Peyer's patch (tissue), 4 donors: ENCODE data around the gene CREB3L4.

Source experiments
- POLR2A ChIP-seq, 2 donors: fragments of 450-650 bp; IDR thresholded peaks; one replicate each; pipeline ENCODE4 v1.5.1; 2017; ENCODE audit warnings: antibody characterized with exemption in 2 of 2, mild to moderate bottlenecking in 2 of 2, moderate library complexity in 2 of 2
- TF ChIP-seq, protein P1 (sequence below), 6 experiments: fragments of 450-650 bp in 4 of 6; fragments of 200-600 bp in 2 of 6; sonication (generic) in 1 of 6; IDR thresholded peaks; one replicate each; pipeline ENCODE4 v1.5.1; 2017 to 2019; ENCODE audit warnings: antibody characterized with exemption in 6 of 6, mild to moderate bottlenecking in 3 of 6, moderate library complexity in 1 of 6

DNA sequence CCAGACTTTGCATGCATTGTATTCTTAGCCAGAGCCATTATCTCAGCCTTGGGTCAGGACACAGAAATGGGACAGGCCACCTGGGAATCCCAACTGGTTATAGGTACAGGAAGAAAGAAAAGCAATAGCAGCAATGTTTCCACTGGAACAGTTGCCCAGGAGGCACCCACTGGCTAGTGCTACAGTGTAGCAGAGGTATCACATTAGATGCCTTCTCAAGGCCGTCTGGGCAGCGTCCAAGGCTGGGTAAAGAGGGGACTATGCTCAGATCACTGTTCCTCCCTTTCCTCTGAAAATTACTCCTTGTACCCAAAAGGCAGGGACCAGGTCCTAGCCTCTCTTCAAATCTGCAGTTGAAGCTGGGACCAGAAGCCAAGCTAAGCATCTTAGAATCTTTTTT, 2.6 kb downstream of the CREB3L4 start:
- TF ChIP-seq, protein P1, sequence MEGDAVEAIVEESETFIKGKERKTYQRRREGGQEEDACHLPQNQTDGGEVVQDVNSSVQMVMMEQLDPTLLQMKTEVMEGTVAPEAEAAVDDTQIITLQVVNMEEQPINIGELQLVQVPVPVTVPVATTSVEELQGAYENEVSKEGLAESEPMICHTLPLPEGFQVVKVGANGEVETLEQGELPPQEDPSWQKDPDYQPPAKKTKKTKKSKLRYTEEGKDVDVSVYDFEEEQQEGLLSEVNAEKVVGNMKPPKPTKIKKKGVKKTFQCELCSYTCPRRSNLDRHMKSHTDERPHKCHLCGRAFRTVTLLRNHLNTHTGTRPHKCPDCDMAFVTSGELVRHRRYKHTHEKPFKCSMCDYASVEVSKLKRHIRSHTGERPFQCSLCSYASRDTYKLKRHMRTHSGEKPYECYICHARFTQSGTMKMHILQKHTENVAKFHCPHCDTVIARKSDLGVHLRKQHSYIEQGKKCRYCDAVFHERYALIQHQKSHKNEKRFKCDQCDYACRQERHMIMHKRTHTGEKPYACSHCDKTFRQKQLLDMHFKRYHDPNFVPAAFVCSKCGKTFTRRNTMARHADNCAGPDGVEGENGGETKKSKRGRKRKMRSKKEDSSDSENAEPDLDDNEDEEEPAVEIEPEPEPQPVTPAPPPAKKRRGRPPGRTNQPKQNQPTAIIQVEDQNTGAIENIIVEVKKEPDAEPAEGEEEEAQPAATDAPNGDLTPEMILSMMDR (IDR thresholded peaks at IDR 0.05) = no peak
- no peak for TF ChIP-seq POLR2A (IDR thresholded peaks at IDR 0.05)
